DND-41 (cell line): ENCODE data around the gene C10orf62.
"Not testable (repeated sequence)": the region's sequence is repeated elsewhere in the genome, so short reads cannot be mapped to it uniquely, and the experiment has no call there.

Experiments used
- ATAC-seq: fragments of 200-7000 bp; cut with Tn5 transposase; 3 replicates; pipeline ENCODE4 v1.9.1; 2021; ENCODE audit warnings: low read depth; ENCODE audit not compliant: insufficient read depth
- DNase-seq: peaks from one replicate; pipeline ENCODE4 v3.0.0-alpha.2; 2020
- H2AFZ ChIP-seq: 2 replicates; pipeline ENCODE4 v1.6.0; 2012; ENCODE audit warnings: low read depth, low read length
- H3K27ac ChIP-seq: 2 replicates; pipeline ENCODE4 v1.5.1; 2012; ENCODE audit warnings: low read length, inconsistent platforms
- H3K27me3 ChIP-seq: fragments of 200-600 bp; sonication (generic); 2 replicates; pipeline ENCODE4 v1.6.0; 2012; ENCODE audit warnings: low read length, mild to moderate bottlenecking, inconsistent platforms; ENCODE audit not compliant: insufficient read depth, poor library complexity
- H3K36me3 ChIP-seq: 2 replicates; pipeline ENCODE4 v1.5.1; 2012; ENCODE audit warnings: low read length, inconsistent platforms; ENCODE audit not compliant: insufficient read depth
- H3K4me1 ChIP-seq: 2 replicates; pipeline ENCODE4 v1.5.1; 2012; ENCODE audit warnings: mild to moderate bottlenecking, low read length; ENCODE audit not compliant: insufficient read depth
- H3K4me2 ChIP-seq: 2 replicates; pipeline ENCODE4 v1.6.0; 2012; ENCODE audit warnings: mild to moderate bottlenecking, moderate library complexity, low read length, inconsistent platforms; ENCODE audit not compliant: insufficient read depth
- H3K4me3 ChIP-seq, 2 experiments: fragments of 200-600 bp in 1 of 2; shearing (Covaris generic) in 1 of 2; 2 replicates each; pipeline ENCODE4 v1.5.1; 2012 to 2016; ENCODE audit warnings: inconsistent platforms in 2 of 2, low read length in 2 of 2, mild to moderate bottlenecking in 2 of 2, low read depth in 1 of 2, moderate library complexity in 1 of 2
- H3K79me2 ChIP-seq: 2 replicates; pipeline ENCODE4 v1.6.0; 2012; ENCODE audit warnings: low read length, inconsistent platforms; ENCODE audit not compliant: insufficient read depth
- H3K9ac ChIP-seq: 2 replicates; pipeline ENCODE4 v1.6.0; 2012; ENCODE audit warnings: low read depth, mild to moderate bottlenecking, inconsistent platforms, low read length, moderate library complexity
- H3K9me3 ChIP-seq: 2 replicates; pipeline ENCODE4 v1.5.1; 2012; ENCODE audit warnings: low read length, moderate library complexity, mild to moderate bottlenecking, inconsistent platforms; ENCODE audit not compliant: insufficient read depth, severe bottlenecking
- H4K20me1 ChIP-seq: 2 replicates; pipeline ENCODE4 v1.6.0; 2012; ENCODE audit warnings: low read length; ENCODE audit not compliant: insufficient read depth
- EZH2 ChIP-seq: IDR thresholded peaks from 3 replicates; pipeline ENCODE4 v1.6.1; 2012; ENCODE audit warnings: borderline replicate concordance, low read depth, mild to moderate bottlenecking, moderate library complexity, low read length, inconsistent platforms; ENCODE audit not compliant: severe bottlenecking
- TF ChIP-seq, protein P1 (sequence below): IDR thresholded peaks from 2 replicates; pipeline ENCODE4 v1.5.1; 2012; ENCODE audit warnings: borderline replicate concordance, low read length, moderate library complexity, mild to moderate bottlenecking; ENCODE audit not compliant: poor library complexity, severe bottlenecking; ENCODE audit errors: extremely low read depth

C10orf62 gene

DNA sequence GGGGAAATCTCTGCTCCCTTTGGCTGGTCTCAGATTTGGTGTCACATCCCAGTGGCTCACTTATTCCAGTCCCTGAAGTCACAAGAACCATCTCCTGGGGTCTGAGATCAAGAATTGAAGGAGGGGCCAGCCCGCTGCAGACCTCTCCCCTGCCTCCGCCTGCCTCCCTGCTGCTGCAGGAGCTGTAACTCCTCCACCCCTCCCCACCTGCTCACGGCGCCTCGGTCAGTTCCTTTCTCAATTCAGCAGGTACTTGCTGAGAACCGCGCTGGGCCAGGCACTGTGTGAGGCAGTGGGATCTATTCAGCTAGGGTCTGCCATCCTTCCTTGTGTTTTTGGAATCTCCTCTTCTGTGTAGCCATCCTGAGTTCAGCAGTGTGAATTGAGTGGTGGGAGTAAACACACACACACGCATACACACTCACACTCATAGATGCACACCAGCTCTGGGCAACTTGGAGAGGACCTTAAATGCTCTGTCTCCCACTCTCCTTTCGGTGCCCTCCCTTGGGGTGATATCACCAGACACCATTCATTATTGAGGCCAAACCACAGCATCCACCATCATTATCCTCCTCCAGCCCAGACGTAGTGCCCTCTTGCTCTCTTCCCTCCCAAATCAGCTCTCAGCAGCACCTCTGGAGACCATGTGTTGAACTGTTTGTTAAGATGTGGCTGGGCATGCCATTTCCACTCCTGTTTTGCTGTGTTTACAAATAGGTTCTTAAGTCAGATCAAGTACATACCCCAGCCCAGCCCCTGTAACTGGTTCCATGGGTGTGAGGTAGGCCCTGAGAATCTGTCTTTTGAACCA, 39.0 kb upstream of the C10orf62 start:
- Histone ChIP-seq H3K9ac (no peak overlapping the region), H4K20me1 (no peaks in the 10 kb centered on the region), H3K4me3 (no peak overlapping the region), H3K27ac (no peak overlapping the region), H3K27me3 (no peaks in the 10 kb centered on the region), H3K9me3 (no peaks in the 10 kb centered on the region), H3K4me1 (no peaks in the 10 kb centered on the region), H3K36me3 (no peaks in the 10 kb centered on the region), H2AFZ (no peak overlapping the region), H3K4me2 (no peak overlapping the region), H3K79me2 (no peaks in the 10 kb centered on the region)
- DNase-seq (no peak), ATAC-seq (no peak)
- TF ChIP-seq, protein P1, sequence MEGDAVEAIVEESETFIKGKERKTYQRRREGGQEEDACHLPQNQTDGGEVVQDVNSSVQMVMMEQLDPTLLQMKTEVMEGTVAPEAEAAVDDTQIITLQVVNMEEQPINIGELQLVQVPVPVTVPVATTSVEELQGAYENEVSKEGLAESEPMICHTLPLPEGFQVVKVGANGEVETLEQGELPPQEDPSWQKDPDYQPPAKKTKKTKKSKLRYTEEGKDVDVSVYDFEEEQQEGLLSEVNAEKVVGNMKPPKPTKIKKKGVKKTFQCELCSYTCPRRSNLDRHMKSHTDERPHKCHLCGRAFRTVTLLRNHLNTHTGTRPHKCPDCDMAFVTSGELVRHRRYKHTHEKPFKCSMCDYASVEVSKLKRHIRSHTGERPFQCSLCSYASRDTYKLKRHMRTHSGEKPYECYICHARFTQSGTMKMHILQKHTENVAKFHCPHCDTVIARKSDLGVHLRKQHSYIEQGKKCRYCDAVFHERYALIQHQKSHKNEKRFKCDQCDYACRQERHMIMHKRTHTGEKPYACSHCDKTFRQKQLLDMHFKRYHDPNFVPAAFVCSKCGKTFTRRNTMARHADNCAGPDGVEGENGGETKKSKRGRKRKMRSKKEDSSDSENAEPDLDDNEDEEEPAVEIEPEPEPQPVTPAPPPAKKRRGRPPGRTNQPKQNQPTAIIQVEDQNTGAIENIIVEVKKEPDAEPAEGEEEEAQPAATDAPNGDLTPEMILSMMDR: no peak
- TF ChIP-seq EZH2: no peak

DNA sequence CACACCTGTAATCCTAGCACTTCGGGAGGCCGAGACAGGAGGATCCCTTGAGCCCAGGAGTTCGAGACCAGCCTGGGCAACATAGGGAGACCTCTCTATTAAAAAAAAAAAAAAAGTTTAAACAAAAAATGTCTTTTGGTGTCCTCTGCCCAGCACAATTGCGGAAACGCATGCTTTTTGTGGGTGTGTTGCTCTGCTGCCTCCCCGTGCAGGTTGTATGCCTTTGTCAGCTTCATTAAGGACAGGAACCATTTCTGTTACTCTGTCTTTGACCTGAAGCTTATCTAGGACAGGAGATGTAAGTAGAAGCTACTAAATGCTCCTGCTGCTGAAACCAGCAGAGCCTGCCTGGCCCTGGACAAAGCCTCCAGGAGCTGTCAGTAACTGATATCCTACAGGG, 38.2 kb upstream of the C10orf62 start:
- H2AFZ ChIP-seq: no peak overlapping the region
- no peak overlapping the region for H3K4me3 ChIP-seq
- DNase-seq (no peak), ATAC-seq (no peak)
- H4K20me1 ChIP-seq: no peaks in the 10 kb centered on the region
- H3K27ac ChIP-seq: no peak overlapping the region
- H3K4me1 ChIP-seq: no peaks in the 10 kb centered on the region
- H3K27me3 ChIP-seq: no peaks in the 10 kb centered on the region
- H3K9me3 ChIP-seq: no peaks in the 10 kb centered on the region
- no peaks in the 10 kb centered on the region for H3K79me2 ChIP-seq
- no peak overlapping the region for H3K9ac ChIP-seq
- no peak overlapping the region for H3K4me2 ChIP-seq
- H3K36me3 ChIP-seq: no peaks in the 10 kb centered on the region
- no peak for TF ChIP-seq EZH2
- TF ChIP-seq, protein P1: no peak

DNA sequence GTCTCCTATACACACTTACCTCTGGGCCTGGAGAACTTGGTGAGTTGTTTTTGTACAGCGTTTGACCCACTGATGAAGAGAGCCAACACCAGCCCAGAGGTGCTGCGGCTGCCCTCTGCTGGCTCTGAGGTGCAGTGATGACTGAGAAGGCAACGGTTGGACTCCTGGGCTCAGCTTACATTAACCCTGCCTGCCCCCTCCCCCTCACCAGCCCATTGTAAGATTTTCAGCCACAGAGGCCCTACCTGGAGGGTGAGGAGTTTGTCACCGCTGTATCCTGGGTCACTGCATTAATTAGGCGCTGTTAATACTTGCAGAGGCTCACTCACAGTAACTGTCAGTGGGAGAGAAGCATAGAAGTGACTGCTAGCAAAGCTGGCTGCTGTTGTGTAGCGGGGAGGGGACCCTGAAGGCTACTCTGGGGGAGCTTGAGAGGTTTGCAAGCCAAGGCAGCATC, 35.9 kb upstream of the C10orf62 start:
- DNase-seq (peak; percentile 58), ATAC-seq (peak; percentile 99)
- no peak overlapping the region for H2AFZ ChIP-seq
- no peaks in the 10 kb centered on the region for H3K79me2 ChIP-seq
- no peaks in the 10 kb centered on the region for H3K9me3 ChIP-seq
- no peaks in the 10 kb centered on the region for H4K20me1 ChIP-seq
- TF ChIP-seq, protein P1: peak; percentile 94
- TF ChIP-seq EZH2: no peak
- no peaks in the 10 kb centered on the region for H3K4me1 ChIP-seq
- no peak overlapping the region for H3K9ac ChIP-seq
- H3K27ac ChIP-seq: no peak overlapping the region
- no peak overlapping the region for H3K4me2 ChIP-seq
- no peaks in the 10 kb centered on the region for H3K36me3 ChIP-seq
- no peaks in the 10 kb centered on the region for H3K27me3 ChIP-seq
- H3K4me3 ChIP-seq: no peak overlapping the region

DNA sequence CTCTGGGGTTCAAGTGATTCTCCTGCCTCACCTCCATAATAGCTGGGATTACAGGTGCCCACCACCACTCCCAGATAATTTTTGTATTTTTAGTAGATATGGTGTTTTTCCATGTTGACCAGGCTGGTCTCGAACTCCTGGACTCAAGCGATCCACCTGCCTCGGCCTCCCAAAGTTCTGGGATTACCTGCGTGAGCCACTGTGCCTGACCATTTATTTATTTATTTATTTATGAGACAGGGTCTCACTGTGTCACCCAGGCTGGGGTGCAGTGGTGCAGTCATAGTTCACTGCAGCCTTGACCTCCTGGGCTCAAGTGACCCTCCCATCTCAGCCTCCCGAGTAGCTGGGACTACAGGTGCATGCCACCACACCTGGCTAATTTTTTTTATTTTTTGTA, 35.2 kb upstream of the C10orf62 start:
- H3K9ac ChIP-seq, H3K79me2 ChIP-seq, H3K4me3 ChIP-seq, DNase-seq, H4K20me1 ChIP-seq, ATAC-seq, H3K36me3 ChIP-seq, H3K4me1 ChIP-seq, H3K27me3 ChIP-seq, H3K27ac ChIP-seq, H3K9me3 ChIP-seq, H2AFZ ChIP-seq, H3K4me2 ChIP-seq: not testable (repeated sequence)

DNA sequence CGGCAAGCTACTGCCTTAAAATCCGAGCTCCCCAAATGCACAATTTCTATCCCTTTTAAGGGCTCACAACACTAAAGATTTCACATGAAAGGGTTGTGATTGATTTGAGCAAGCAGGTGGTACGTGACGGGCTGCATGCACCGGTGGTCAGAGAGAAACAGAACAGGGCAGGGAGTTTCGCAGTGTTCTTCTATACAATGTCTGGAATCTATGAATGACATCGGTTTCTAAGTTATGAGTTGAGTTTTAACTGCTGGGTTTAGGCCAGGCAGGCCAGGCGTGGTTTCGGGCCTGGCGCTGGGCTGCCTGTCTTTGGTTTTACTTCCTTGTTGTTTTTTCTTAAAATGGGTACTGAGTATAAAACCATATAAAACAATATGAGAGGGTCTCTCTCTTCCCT, 34.0 kb upstream of the C10orf62 start:
- H3K4me1 ChIP-seq, DNase-seq, ATAC-seq, H3K4me3 ChIP-seq, H3K27me3 ChIP-seq, H2AFZ ChIP-seq, H3K9ac ChIP-seq, H3K9me3 ChIP-seq, H3K79me2 ChIP-seq, H3K4me2 ChIP-seq, H3K36me3 ChIP-seq, H3K27ac ChIP-seq, H4K20me1 ChIP-seq: not testable (repeated sequence)
